AG10803 (cell line): ENCODE data around the gene PWWP2B.

ENCODE experiments used
- DNase-seq: peaks from one replicate; pipeline ENCODE4 v3.0.0; 2010; ENCODE audit warnings: low read depth
- H3K4me3 ChIP-seq: 2 replicates; pipeline ENCODE4 v1.5.1; 2011; ENCODE audit warnings: mild to moderate bottlenecking, low read length, control low read depth
- TF ChIP-seq, protein P1 (sequence below): conservative IDR thresholded peaks from 2 replicates; pipeline ENCODE4 v1.5.1; 2011; ENCODE audit warnings: mild to moderate bottlenecking, low read length, control low read depth, inconsistent platforms

Gene PWWP2B

GRCh38 chr10:132406181-132406580, 9.2 kb downstream of the PWWP2B start:
- no peak overlapping the region for H3K4me3 ChIP-seq
- TF ChIP-seq, protein P1, sequence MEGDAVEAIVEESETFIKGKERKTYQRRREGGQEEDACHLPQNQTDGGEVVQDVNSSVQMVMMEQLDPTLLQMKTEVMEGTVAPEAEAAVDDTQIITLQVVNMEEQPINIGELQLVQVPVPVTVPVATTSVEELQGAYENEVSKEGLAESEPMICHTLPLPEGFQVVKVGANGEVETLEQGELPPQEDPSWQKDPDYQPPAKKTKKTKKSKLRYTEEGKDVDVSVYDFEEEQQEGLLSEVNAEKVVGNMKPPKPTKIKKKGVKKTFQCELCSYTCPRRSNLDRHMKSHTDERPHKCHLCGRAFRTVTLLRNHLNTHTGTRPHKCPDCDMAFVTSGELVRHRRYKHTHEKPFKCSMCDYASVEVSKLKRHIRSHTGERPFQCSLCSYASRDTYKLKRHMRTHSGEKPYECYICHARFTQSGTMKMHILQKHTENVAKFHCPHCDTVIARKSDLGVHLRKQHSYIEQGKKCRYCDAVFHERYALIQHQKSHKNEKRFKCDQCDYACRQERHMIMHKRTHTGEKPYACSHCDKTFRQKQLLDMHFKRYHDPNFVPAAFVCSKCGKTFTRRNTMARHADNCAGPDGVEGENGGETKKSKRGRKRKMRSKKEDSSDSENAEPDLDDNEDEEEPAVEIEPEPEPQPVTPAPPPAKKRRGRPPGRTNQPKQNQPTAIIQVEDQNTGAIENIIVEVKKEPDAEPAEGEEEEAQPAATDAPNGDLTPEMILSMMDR = no peak
- no peak for DNase-seq

DNA sequence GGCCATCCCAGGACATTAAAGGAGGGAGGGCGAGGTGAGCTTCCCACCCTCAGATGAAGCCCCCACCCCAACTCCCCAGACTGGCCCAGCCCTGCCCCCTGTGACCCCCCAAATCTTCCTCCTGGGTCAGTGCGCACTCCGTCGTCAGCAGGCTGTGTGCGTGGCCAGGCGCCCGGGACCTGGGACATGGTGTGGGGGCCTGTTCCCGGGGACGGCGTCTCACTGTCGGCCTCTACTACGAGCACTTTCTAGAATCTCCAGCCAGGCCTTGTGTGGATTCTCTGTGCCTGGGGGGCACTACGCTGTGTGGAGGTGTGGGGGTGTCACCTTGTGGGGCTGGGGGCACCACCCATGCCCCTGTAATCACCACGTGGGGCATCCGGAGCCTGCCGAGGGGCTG, 9.8 kb downstream of the PWWP2B start:
- TF ChIP-seq, protein P1 = no peak
- H3K4me3 ChIP-seq = no peak overlapping the region
- DNase-seq = no peak

DNA sequence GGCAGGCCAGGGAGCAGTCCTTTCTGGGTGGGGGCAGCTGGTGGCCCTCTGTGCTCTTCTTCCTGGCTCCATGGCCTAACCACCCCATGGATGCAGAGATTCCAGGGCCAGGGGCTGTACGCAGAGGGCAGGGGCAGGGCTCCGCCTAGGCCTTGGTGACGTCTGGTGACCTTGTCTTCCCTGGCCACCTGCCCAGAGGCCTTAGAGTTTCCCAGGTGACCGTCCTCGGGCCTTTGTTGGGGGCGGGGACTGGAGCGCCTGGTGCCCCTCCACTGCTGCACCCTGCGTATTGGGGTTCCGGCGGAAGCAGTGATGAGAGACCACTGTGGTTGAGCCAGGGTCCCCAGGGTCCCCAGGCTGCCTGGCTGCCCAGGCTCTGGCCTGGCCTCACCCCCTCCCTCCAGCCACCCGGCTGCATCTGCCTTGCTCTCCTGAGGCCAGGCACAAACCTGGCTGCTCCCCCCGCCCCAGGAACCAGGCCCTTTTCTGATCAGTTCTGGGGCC, 10.3 kb downstream of the PWWP2B start:
- no peak overlapping the region for H3K4me3 ChIP-seq
- DNase-seq = no peak
- TF ChIP-seq, protein P1 = no peak

DNA sequence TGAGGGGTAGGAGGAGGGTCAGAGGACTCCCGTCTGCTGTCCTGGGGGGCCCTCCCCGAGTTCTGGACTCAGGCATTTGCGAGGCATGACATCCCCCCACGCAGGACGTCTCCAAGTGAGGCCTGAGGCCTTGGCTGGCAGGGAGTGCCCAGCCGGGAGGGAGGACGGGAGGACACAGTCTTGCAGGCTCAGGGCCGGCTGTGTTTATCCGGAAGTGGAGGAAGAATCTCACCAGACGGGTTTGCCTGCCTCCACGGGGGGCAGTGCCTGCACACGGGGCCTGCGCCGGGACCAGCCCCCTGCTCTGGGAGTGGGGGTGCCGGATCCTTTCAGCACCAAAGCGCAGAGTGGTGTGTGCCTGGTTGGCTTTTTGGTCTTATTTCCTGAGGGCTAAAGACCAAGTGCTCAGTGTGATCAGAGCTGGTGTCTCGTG, 10.9 kb downstream of the PWWP2B start:
- no peak overlapping the region for H3K4me3 ChIP-seq
- TF ChIP-seq, protein P1 = 0 out of 2 replicates have a peak, but pooled peaks have one; percentile 3
- peak; percentile 37 for DNase-seq

- TF ChIP-seq, protein P1 = no peak
- DNase-seq = no peak
- no peak overlapping the region for H3K4me3 ChIP-seq
Measured at GRCh38 chr10:132408367-132408781, 11.4 kb downstream of the PWWP2B start.

DNA sequence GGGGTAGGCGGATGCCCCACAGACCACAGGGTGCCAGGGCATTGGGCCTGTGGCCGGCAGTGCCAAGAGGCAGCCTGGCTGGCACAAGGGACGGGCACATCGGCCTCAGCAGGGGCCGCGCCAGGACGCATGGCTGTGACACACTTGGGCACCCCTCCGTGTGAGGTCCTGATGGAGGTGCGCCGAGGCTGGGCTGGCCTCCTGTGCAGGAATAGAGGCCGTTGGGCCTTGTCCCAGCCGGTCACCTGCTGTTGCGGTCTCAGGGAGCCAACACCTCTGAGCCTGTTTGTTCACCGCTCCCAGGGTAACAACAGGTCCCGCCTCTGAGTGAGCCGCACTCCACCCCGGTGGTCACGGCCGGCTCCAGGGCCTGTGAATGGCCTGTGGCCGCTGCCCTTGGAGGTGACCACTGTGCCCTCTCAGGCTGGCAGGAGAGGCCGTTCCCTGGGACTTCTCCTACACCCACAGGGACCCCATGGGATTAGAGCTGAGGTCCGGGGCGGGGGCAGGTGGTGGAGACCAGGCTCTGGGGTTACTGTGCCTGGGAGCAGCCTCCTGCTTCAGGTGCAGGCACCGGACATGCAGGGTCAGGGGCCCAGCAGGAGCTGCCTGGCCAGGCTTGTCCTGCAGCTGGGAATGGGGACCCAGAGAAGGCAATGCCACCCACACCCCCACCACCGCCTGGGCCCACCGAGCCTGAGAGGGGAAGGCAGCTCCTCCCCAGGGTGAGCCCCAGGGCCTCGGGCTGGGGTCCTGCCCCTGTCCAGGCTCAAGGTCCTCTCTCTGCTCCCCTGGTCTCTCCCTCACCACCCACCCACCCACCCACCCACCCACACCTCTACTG, 12.0 kb downstream of the PWWP2B start:
- TF ChIP-seq, protein P1 = no peak
- no peak overlapping the region for H3K4me3 ChIP-seq
- no peak for DNase-seq

GRCh38 chr10:132409667-132410028, 12.6 kb downstream of the PWWP2B start:
- no peak for DNase-seq
- TF ChIP-seq, protein P1 = no peak

More at GRCh38 chr10:132409667-132410028, 12.6 kb downstream of the PWWP2B start:
- no peak overlapping the region for H3K4me3 ChIP-seq
